ENCODE data around the gene THSD4.

DNA sequence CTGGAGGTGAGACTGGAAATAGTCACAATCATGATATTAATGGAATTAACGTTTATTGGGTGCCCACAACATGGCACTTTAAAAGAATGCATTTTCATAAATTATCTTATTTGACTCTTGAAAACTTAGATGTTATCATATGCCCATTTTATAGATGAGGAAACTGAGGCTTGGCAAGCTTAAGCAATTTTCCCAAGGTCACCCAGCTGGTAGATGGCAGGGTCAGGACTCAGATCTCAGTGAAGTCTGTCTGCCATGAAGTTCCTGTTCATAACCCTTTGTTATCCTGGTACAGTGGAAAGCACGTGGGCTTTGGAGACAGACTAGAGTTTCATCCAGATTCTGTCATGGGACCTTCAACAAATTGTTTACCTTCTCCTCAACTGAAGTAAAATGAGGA, 520.5 kb downstream of the THSD4 start:
- TF ChIP-seq, protein P1, sequence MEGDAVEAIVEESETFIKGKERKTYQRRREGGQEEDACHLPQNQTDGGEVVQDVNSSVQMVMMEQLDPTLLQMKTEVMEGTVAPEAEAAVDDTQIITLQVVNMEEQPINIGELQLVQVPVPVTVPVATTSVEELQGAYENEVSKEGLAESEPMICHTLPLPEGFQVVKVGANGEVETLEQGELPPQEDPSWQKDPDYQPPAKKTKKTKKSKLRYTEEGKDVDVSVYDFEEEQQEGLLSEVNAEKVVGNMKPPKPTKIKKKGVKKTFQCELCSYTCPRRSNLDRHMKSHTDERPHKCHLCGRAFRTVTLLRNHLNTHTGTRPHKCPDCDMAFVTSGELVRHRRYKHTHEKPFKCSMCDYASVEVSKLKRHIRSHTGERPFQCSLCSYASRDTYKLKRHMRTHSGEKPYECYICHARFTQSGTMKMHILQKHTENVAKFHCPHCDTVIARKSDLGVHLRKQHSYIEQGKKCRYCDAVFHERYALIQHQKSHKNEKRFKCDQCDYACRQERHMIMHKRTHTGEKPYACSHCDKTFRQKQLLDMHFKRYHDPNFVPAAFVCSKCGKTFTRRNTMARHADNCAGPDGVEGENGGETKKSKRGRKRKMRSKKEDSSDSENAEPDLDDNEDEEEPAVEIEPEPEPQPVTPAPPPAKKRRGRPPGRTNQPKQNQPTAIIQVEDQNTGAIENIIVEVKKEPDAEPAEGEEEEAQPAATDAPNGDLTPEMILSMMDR (IDR thresholded peaks at IDR 0.05; ENCODE audit: low read length) = no peak
- TF ChIP-seq EZH2 (optimal IDR thresholded peaks at IDR 0.05; ENCODE audit: low read depth, low read length) = no peak

Measured in MM.1S (cell line).